ENCODE data around the gene CDH4. TPM values are rescaled to one million over a fixed set of nuclear protein-coding genes. Genes with fewer than 3 reads are reported as not detected.

Gene CDH4
- total and polyA plus RNA-seq, 2 of the 8 experiments (the other 6 are each of a cell fraction or from before 2014, with no cell fraction given) = 4.3 to 7.9 TPM

- Histone ChIP-seq H3K36me3 (ENCODE audit: control insufficient read depth in 2 of 4, insufficient read depth in 4 of 4, low read length in 3 of 4) (no peaks in the 10 kb centered on the region), H3K23ac (ENCODE audit: insufficient read length) (no peak overlapping the region), H3K79me2 (ENCODE audit: control insufficient read depth in 1 of 2, insufficient read depth in 2 of 2, low read length in 2 of 2) (no peaks in the 10 kb centered on the region), H4K5ac (ENCODE audit: insufficient read length, low read depth, low read length) (no peak overlapping the region), H3K4ac (replicated peaks; ENCODE audit: insufficient read length, low read depth, low read length) (no peak overlapping the region), H2AFZ (ENCODE audit: low read length) (no peak overlapping the region), H2BK120ac (replicated peaks; ENCODE audit: low read depth, low read length) (no peak overlapping the region), H3K79me1 (ENCODE audit: low read depth, low read length) (no peaks in the 10 kb centered on the region), H3K14ac (ENCODE audit: insufficient read length) (no peak overlapping the region), H3K23me2 (ENCODE audit: low read depth, low read length) (peaks cover 10% of the 10 kb centered on the region), H4K91ac (replicated peaks; ENCODE audit: insufficient read length, low read length) (no peak overlapping the region), H2AK5ac (ENCODE audit: low read depth, low read length) (peak overlapping the region; percentile 82), H3K4me2 (ENCODE audit: insufficient read depth in 1 of 2, low read depth in 2 of 2, low read length in 2 of 2) (no peak overlapping the region), H4K20me1 (replicated peaks in 1 of 2; ENCODE audit: control insufficient read depth in 1 of 2, insufficient read depth in 2 of 2, low read length in 2 of 2) (peaks cover 0 to 8% of the 10 kb centered on the region in 2 experiments), H3K4me1 (replicated peaks in 1 of 4; ENCODE audit: control insufficient read depth in 3 of 4, insufficient read depth in 4 of 4, low read length in 3 of 4) (0 out of 7 replicates have a peak, but pooled peaks cover 0 to 5% (median 0%) of the 10 kb centered on the region in 4 experiments), H3K27me3 (replicated peaks in 1 of 4; ENCODE audit: control insufficient read depth in 3 of 4, extremely low read depth in 1 of 4, insufficient read depth in 3 of 4, low read length in 3 of 4) (peaks cover 0 to 9% (median 4%) of the 10 kb centered on the region in 4 experiments; a peak in 3 of 7 replicates), H3K18ac (ENCODE audit: extremely low read depth, low read length) (no peak overlapping the region), H3K27ac (ENCODE audit: low read depth, low read length) (no peak overlapping the region), H2BK20ac (ENCODE audit: low read length) (no peak overlapping the region), H3K56ac (replicated peaks; ENCODE audit: insufficient read length, low read depth, low read length) (no peak overlapping the region), H4K8ac (ENCODE audit: extremely low read depth, insufficient read depth, low read length) (no peak overlapping the region), H2BK5ac (ENCODE audit: low read depth, low read length) (no peak overlapping the region), H2BK12ac (ENCODE audit: low read depth, low read length) (no peak overlapping the region), H2BK15ac (ENCODE audit: low read length) (no peak overlapping the region), H3K4me3 (ENCODE audit: extremely low read depth in 1 of 4, insufficient read depth in 2 of 4, low read depth in 3 of 4, low read length in 4 of 4) (no peak overlapping the region), H3K9me3 (ENCODE audit: insufficient read depth in 2 of 2, low read depth in 1 of 2, low read length in 1 of 2) (no peaks in the 10 kb centered on the region), H3K9ac (replicated peaks in 1 of 4; ENCODE audit: extremely low read depth in 1 of 4, low read depth in 3 of 4, low read length in 3 of 4) (no peak overlapping the region)
- WGBS, 2 experiments (ENCODE audit: extremely low coverage in 1 of 2, insufficient coverage in 1 of 2, insufficient read length in 1 of 2, insufficient replicate concordance in 2 of 2, low coverage in 1 of 2, low lambda C conversion rate in 2 of 2, missing lambda C conversion rate in 1 of 2) = 90% methylated on average over 6 of the region's 7 CpGs; no CpG with 5 or more reads in 1 of the 2 experiments
- ChIA-PET CTCF (ENCODE audit: partially characterized antibody) (interaction anchor here (0.7 kb wide), 1 partner anchor 381 kb away, joined by 3 read pairs; no protein-coding TSS in a partner anchor), POLR2A (ENCODE audit: partially characterized antibody) (no interaction called here)
- DNase-seq (ENCODE audit: low read depth in 1 of 2, low spot score in 2 of 2) (no peak), FAIRE-seq (no peak)
- TF ChIP-seq SAP30 (IDR thresholded peaks at IDR 0.05; ENCODE audit: insufficient read depth, insufficient replicate concordance, low read length) (no peak), TCF12 (IDR thresholded peaks at IDR 0.05; ENCODE audit: low read depth, low read length) (no peak), SRF (IDR thresholded peaks at IDR 0.05; ENCODE audit: low read depth, low read length) (no peak), BRCA1 (IDR thresholded peaks at IDR 0.05; ENCODE audit: low read depth, low read length) (no peak), POLR2A (IDR thresholded peaks at IDR 0.05; ENCODE audit: control extremely low read depth in 1 of 2, low read depth in 2 of 2, low read length in 2 of 2) (no peak)
Observed at GRCh38 chr20:61690150-61690549, 438.1 kb downstream of the CDH4 start.

Measured in H1 (cell line).